Heart right ventricle (tissue), 16 donors: Measurements from ENCODE around the gene ARMC8. TPM values are rescaled to one million over a fixed set of nuclear protein-coding genes. Genes with fewer than 3 reads are reported as not detected.

ENCODE experiments used
- ATAC-seq, 8 donors: fragments of 200-7000 bp; cut with Tn5 transposase; one replicate each; pipeline ENCODE4 v1.9.1; 2020; ENCODE audit warnings: mild to moderate bottlenecking in 8 of 8, moderate library complexity in 8 of 8, moderate number of reproducible peaks in 1 of 8
- DNase-seq, 2 donors: peaks; one replicate each; pipeline ENCODE4 v3.0.0-alpha.2; 2020
- H3K27ac ChIP-seq, 10 donors: fragments of 200-600 bp; sonication (generic) in 2 of 10; one replicate each; pipeline versions ENCODE4 v1.5.0 to v1.8.0; 2020 to 2022; ENCODE audit warnings: mild to moderate bottlenecking in 3 of 10
- H3K27me3 ChIP-seq, 7 donors: fragments of 200-600 bp; one replicate each; pipeline ENCODE4 v1.8.0; 2021 to 2022; ENCODE audit warnings: mild to moderate bottlenecking in 2 of 7
- H3K36me3 ChIP-seq, 9 donors: fragments of 200-600 bp; sonication (generic) in 1 of 9; one replicate each; pipeline versions ENCODE4 v1.5.0 to v1.8.0; 2020 to 2022; ENCODE audit warnings: mild to moderate bottlenecking in 2 of 9
- H3K4me1 ChIP-seq, 9 donors: fragments of 200-600 bp; sonication (generic) in 1 of 9; one replicate each; pipeline versions ENCODE4 v1.5.0 to v1.8.0; 2020 to 2022; ENCODE audit warnings: mild to moderate bottlenecking in 4 of 9
- H3K4me3 ChIP-seq, 10 donors: fragments of 200-600 bp; sonication (generic) in 2 of 10; one replicate each; pipeline versions ENCODE4 v1.5.0 to v1.8.0; 2020 to 2022; ENCODE audit warnings: mild to moderate bottlenecking in 7 of 10, moderate library complexity in 2 of 10
- H3K9me3 ChIP-seq, 11 donors: fragments of 200-600 bp in 10 of 11; sonication (generic) in 2 of 11; one replicate each; pipeline versions ENCODE4 v1.5.0 to v1.8.0; 2013 to 2022; ENCODE audit warnings: mild to moderate bottlenecking in 2 of 11, control low read depth in 1 of 11, moderate library complexity in 1 of 11
- WGBS, 2 donors: extraction: QIAGEN DNeasy Blood & Tissue Kit; methylation state at CpG; one replicate each; pipeline ENCODE4 v1.1.7; 2013; ENCODE audit warnings: inconsistent platforms in 1 of 2; 5-methylcytosine and 5-hydroxymethylcytosine counted together
- intact Hi-C, 10 donors: fragments of 100-400 bp; cut with DNase I; formaldehyde crosslinking; loops; one replicate each; pipeline versions ENCODE4 v1.11.1 to v1.14.2; 2022
- polyA plus RNA-seq, 2 donors: library from polyadenylated mRNA; stranded (reverse); fragments of 200-250 nt; gene quantifications; one replicate each; pipeline ENCODE4 v1.2.3, GENCODE V29; 2013
- total RNA-seq, 10 donors: library from RNA; stranded (reverse); fragmentation: NEBNext Ultra II Directional in 3 of 10; extraction: Animal tissue kit (Norgen Biotek cat#: 25700) in 3 of 10; gene quantifications; one replicate each; pipeline versions ENCODE4 v1.2.1 to v1.2.4, GENCODE V29; 2021 to 2023
- TF ChIP-seq, protein P1 (sequence below), 9 donors: fragments of 200-600 bp; sonication (generic) in 2 of 9; IDR thresholded peaks; one replicate each; pipeline versions ENCODE4 v1.5.0 to v1.8.0; 2021 to 2022; ENCODE audit warnings: antibody characterized with exemption in 9 of 9, mild to moderate bottlenecking in 5 of 9, moderate library complexity in 1 of 9
- donor health status: Arrhythmogenic right ventricular cardiomyopathy.
- donor health status: ischemic (EF 13 %, LVEDD 7.1; RV severe dilation, severe dysfunction).
- donor health status: healthy with polysubstance abuse.
- donor health status: DM: no; HTN: yes; CAD: no.
- donor health status: DM: no; HTN: no; CAD: no.
- donor health status: ischemic (EF 25% LVEDD 6.9; RV normal size, moderate dysfunction).
- donor health status: ischemic (EF 25% LVEDD 5.7; RV mildly dilated, moderate dysfunction).
- donor health status: healthy.
- donor health status: DM: yes; HTN: yes; CAD: no.
- donor health status: Ischemic cardiomyopathy.
- donor health status: ischemic (EF 35%, LVEDD 5.7; RV mildly dilated, moderate dysfunction).
- donor health status: nonischemic (EF 11% LVEDD 7.7; RV severe dilation, severe dysfunction).
- donor health status: DM: yes; HTN: yes; CAD: no.
- donor health status: PGD.
- donor health status: ischemic (EF 29% LVEDD 5.4; RV normal size, mild dysfunction).
- donor health status: nonischemic (EF 23%, LVEDD 6.1; RV moderate dilation, normal function).

ARMC8 gene
- total and polyA plus RNA-seq, 12 donors: 13.8 to 49.3 (median 30.0) TPM

DNA sequence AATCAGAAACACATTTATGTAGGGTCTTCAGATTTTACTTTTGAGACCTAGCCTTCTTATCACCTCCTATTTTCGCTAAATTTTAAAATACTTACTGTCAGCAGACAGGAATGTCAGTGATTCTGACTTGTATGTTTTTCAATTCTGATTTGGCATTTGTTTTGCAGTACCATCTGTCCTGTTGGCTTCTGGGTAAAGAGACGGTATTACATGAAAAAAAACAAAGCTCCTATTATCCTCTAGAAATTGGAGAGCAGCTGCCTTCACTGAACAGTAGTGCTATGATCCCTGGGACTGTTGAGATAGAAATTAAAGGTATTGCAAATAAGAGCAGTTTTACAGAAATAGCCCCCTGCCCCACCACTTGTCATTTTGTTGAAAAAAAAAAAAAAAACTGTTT is 8.4 kb downstream of the ARMC8 start:
- Histone ChIP-seq H3K27me3 (no peaks in the 10 kb centered on the region), H3K4me1 (peaks cover 0 to 35% (median 15%) of the 10 kb centered on the region in 9 donors), H3K4me3 (no peak overlapping the region)

GRCh38 chr3:138196023-138196422 is 8.9 kb downstream of the ARMC8 start:
- Histone ChIP-seq H3K9me3 (no peaks in the 10 kb centered on the region), H3K4me3 (no peak overlapping the region), H3K4me1 (peaks cover 0 to 35% (median 15%) of the 10 kb centered on the region in 9 donors), H3K27me3 (no peaks in the 10 kb centered on the region), H3K27ac (no peak overlapping the region), H3K36me3 (peaks cover 0 to 27% (median 0%) of the 10 kb centered on the region in 9 donors)
- 95 to 96% methylated on average over 2 of the region's 2 CpGs for WGBS, 2 donors
- intact Hi-C loops: no loop called here
- DNase-seq (no peak), ATAC-seq (no peak)
- TF ChIP-seq, protein P1, sequence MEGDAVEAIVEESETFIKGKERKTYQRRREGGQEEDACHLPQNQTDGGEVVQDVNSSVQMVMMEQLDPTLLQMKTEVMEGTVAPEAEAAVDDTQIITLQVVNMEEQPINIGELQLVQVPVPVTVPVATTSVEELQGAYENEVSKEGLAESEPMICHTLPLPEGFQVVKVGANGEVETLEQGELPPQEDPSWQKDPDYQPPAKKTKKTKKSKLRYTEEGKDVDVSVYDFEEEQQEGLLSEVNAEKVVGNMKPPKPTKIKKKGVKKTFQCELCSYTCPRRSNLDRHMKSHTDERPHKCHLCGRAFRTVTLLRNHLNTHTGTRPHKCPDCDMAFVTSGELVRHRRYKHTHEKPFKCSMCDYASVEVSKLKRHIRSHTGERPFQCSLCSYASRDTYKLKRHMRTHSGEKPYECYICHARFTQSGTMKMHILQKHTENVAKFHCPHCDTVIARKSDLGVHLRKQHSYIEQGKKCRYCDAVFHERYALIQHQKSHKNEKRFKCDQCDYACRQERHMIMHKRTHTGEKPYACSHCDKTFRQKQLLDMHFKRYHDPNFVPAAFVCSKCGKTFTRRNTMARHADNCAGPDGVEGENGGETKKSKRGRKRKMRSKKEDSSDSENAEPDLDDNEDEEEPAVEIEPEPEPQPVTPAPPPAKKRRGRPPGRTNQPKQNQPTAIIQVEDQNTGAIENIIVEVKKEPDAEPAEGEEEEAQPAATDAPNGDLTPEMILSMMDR (IDR thresholded peaks at IDR 0.05): no peak

More for the DNA sequence above, 8.4 kb downstream of the ARMC8 start:
- TF ChIP-seq, protein P1 (IDR thresholded peaks at IDR 0.05): no peak
- no peaks in the 10 kb centered on the region for H3K9me3 ChIP-seq
- ATAC-seq (no peak), DNase-seq (no peak)
- peaks cover 0 to 33% (median 0%) of the 10 kb centered on the region in 9 donors for H3K36me3 ChIP-seq
- WGBS, 2 donors: 63 to 66% methylated on average over 2 of the region's 2 CpGs
- intact Hi-C loops: no loop called here
- H3K27ac ChIP-seq: no peak overlapping the region

DNA sequence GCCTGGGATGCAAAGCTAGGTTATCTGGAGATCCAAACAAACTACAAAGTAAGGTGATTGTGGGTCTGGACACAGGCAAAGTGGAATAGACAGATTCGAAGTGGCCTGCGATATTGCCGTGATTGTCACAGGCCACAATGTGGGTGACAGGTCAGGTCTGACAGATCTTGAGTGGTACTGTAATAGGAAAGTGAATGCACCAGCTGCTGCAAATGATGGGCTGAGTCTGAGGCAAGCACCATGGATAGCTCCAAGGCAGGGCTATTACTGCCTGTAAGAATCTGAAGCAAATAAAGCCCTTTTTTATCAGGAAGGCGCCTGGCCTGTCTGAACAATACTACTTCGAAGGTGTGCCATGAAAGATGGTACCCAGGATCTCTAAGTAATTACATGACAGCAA is 10.0 kb downstream of the ARMC8 start:
- ATAC-seq: peak in 4 of 8 donors; percentile 69 to 88 (median 85)
- 52 to 68% methylated on average over 5 of the region's 5 CpGs for WGBS, 2 donors
- TF ChIP-seq, protein P1 (IDR thresholded peaks at IDR 0.05): no peak

GRCh38 chr3:138197524-138197923 is 10.4 kb downstream of the ARMC8 start:
- DNase-seq (no peak), ATAC-seq (no peak)
- 65 to 73% methylated on average over 1 of the region's 1 CpG for WGBS, 2 donors
- Histone ChIP-seq H3K27me3 (no peaks in the 10 kb centered on the region), H3K4me1 (peaks cover 0 to 34% (median 11%) of the 10 kb centered on the region in 9 donors), H3K27ac (no peak overlapping the region), H3K4me3 (no peak overlapping the region), H3K36me3 (peaks cover 0 to 12% (median 0%) of the 10 kb centered on the region in 9 donors), H3K9me3 (no peaks in the 10 kb centered on the region)
- intact Hi-C loops: no loop called here
- TF ChIP-seq, protein P1 (IDR thresholded peaks at IDR 0.05): no peak

More for the DNA sequence above, 10.0 kb downstream of the ARMC8 start:
- no peak for DNase-seq
- Histone ChIP-seq H3K27me3 (no peaks in the 10 kb centered on the region), H3K4me3 (no peak overlapping the region), H3K36me3 (peaks cover 0 to 17% (median 0%) of the 10 kb centered on the region in 9 donors), H3K4me1 (peaks cover 0 to 34% (median 11%) of the 10 kb centered on the region in 9 donors), H3K27ac (peak overlapping the region in 1 of 10 donors; percentile 6), H3K9me3 (no peaks in the 10 kb centered on the region)
- intact Hi-C loops: no loop called here
